ENCODE measurements around the gene IFIT2. TPM values are rescaled to one million over a fixed set of nuclear protein-coding genes. Genes with fewer than 3 reads are reported as not detected.

The IFIT2 gene
- total and polyA plus RNA-seq, 2 donors (not counting 3 experiments of a cell fraction or from before 2014, with no cell fraction given), result 0.23 to 1.4 TPM

- Histone ChIP-seq H3K27me3 (ENCODE audit: control insufficient read depth in 2 of 2, insufficient read depth in 2 of 2, low read length in 2 of 2) (peaks cover 18 to 25% of the 10 kb centered on the region in 2 experiments), H3K9me1 (replicated peaks; ENCODE audit: control insufficient read depth, extremely low read depth, insufficient read depth, low read length) (no peaks in the 10 kb centered on the region), H3K4me1 (ENCODE audit: control insufficient read depth, extremely low read depth, insufficient read depth, low read length) (peaks cover 7% of the 10 kb centered on the region), H3K4me2 (ENCODE audit: insufficient read depth, low read length) (no peak overlapping the region), H4K20me1 (replicated peaks; ENCODE audit: control insufficient read depth, extremely low read depth, insufficient read depth, low read length) (no peaks in the 10 kb centered on the region), H3K9ac (replicated peaks; ENCODE audit: extremely low read depth, insufficient read depth, low read length) (no peak overlapping the region), H3K4me3 (replicated peaks in 1 of 3; ENCODE audit: insufficient read depth in 1 of 3, low read depth in 1 of 3, low read length in 3 of 3) (no peak overlapping the region), H3K9me3 (replicated peaks; ENCODE audit: control insufficient read depth, insufficient read depth, low read length) (no peaks in the 10 kb centered on the region), H2AFZ (ENCODE audit: low read depth, low read length) (no peak overlapping the region), H3K79me2 (ENCODE audit: control insufficient read depth, insufficient read depth, low read length) (no peaks in the 10 kb centered on the region), H3K36me3 (ENCODE audit: control insufficient read depth in 2 of 2, extremely low read depth in 1 of 2, insufficient read depth in 2 of 2, low read length in 2 of 2) (no peaks in the 10 kb centered on the region), H3K27ac (ENCODE audit: insufficient read depth, low read depth, low read length) (no peak overlapping the region)
- FAIRE-seq (no peak), DNase-seq (ENCODE audit: low read depth, low spot score) (no peak)
- TF ChIP-seq FOS (IDR thresholded peaks at IDR 0.05; ENCODE audit: borderline replicate concordance, insufficient read depth, low read length) (no peak), POLR2AphosphoS5 (IDR thresholded peaks at IDR 0.05; ENCODE audit: insufficient read depth, low read depth, low read length) (no peak), POLR2A (IDR thresholded peaks at IDR 0.05; ENCODE audit: low read depth, low read length) (no peak), EZH2 (IDR thresholded peaks at IDR 0.05; ENCODE audit: borderline replicate concordance, low read depth, low read length, severe bottlenecking) (no peak), MAX (IDR thresholded peaks at IDR 0.05; ENCODE audit: insufficient read depth, insufficient read length) (no peak), GATA2 (IDR thresholded peaks at IDR 0.05; ENCODE audit: insufficient read depth, insufficient read length, low read depth, low read length) (no peak), JUN (IDR thresholded peaks at IDR 0.05; ENCODE audit: borderline replicate concordance, insufficient read depth, insufficient read length, low read depth) (no peak), CTCF (IDR thresholded peaks at IDR 0.05; ENCODE audit: extremely low read depth in 1 of 2, insufficient read depth in 1 of 2, low read depth in 1 of 2, low read length in 2 of 2) (no peak), MYC (IDR thresholded peaks at IDR 0.05; ENCODE audit: low read depth, low read length) (no peak)
- dilution Hi-C loops (cut with MboI; ENCODE audit: extremely low pct_ligation_motif_present, low sequenced_read_pairs), result no loop called here
- ChIA-PET POLR2A (no interaction called here), CTCF (interaction anchor here (1.8 kb wide), 1 partner anchor 63 kb away, joined by 4 read pairs; no protein-coding TSS in a partner anchor)
- no TSS peak for BruUV-seq (replicated peaks)
- intact Hi-C loops (cut with micrococcal nuclease), result no loop called here
Observed at GRCh38 chr10:89306434-89307268, 4.8 kb downstream of the IFIT2 start.

Measured in endothelial cell of umbilical vein (primary cell).